HG03571 (cell line): ENCODE data around the gene PHACTR2.

ENCODE experiments used
- ATAC-seq: cut with Tn5 transposase; IDR thresholded peaks from one replicate; pipeline ENCODE4 v1.9.1; 2021; ENCODE audit not compliant: unreplicated experiment

PHACTR2 gene

DNA sequence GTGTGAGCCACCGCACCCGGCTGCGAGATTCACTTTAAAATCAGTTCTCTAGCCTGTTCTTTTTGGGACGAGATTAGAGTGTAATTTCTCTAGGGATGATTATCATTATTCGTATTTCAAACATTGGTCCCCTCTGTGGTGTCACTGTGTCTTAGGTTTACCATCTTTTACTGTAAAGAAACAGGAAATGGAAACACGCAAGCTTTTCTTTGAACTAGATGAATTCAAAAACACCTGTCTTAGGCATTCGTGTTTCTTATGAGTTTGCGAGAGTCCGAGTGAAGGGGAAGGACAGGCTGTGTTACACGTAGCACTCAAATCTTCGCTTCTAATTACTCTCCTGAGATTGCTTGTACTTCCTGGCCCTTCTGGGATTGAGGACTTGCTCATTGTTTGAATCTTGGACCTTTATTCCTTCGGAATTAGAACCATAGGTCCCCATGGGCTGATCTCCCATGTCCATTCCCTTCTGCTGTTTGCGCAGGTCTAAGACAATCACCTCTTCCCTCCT lies 61.6 kb downstream of the PHACTR2 start:
- ATAC-seq, result no peak

DNA sequence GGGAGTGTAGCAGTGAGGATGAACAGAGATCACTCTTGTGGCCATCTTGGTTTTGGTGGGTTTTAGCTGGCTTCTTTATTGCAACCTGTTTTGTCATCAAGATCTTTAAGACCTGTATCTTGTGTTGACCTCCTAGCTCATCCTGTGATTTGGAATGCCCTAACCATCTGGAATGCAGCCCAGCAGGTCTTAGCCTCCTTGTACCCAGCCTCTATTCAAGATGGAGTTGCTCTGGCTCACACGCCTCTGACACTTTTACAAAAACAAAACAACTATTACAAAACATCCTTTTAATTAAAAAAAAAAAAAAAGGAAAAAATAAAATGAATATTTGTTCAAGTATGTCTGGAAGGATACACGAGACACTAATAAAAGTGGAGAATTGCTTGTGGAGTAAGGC lies 62.4 kb downstream of the PHACTR2 start:
- ATAC-seq, result no peak

DNA sequence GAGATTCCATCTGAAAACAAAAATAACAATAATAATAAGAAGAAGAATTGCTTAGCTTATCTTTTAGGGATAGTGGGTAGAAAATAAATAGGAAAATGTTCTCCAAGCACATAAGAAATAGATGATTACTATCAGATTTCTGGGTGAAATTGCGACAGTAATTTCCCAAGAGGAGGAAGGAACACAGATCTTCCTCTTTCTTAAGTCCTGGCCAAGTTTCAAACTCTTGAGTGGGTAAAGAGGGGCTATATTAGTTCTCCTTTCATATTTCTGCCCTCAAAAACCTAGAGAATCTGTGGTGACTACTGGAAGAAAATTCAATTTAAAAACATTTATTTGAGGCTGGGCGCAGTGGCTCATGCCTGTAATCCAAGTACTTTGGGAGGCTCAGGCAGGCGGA lies 63.7 kb downstream of the PHACTR2 start:
- ATAC-seq, result no peak

DNA sequence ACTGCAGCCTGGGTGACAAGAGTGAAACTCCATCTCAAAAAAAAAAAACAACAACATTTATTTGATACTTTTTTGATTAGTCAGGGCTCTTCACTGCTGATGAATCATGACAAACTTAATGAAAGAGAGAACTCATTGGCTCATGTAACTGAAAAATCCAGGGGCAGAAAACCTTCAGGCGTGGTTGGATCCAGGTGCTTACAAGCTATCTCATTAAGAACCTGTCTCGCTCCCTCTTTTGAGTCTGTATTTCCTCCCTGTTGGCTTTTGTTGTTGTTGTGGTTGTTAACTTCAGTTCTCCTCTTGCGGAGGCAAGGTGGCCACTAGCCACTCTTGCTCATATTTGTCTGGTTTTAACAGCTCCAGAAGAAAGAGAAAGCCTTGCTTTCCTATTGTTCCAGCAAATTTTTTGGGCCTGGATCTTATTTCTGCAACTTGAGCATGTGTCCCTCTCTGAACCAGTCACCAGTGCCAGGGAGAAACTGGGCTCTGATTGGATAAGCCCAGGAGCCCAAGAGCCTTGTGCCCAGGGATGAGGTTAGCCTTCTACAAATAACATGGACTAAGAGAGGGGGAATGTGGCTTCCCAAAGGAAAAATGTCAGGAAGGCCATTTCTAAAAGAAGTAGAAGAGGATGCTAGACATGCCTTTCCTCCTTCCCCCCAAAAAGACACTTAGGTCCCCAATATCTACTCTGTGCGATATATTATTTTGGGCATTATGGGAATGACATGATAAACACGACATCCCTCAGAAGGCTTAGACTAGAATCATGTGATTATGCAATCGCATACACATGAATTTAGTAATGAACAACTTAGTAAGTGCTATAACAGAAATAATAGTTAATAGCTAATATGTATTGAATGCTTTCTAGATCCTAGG lies 64.5 kb downstream of the PHACTR2 start:
- no peak for ATAC-seq

DNA sequence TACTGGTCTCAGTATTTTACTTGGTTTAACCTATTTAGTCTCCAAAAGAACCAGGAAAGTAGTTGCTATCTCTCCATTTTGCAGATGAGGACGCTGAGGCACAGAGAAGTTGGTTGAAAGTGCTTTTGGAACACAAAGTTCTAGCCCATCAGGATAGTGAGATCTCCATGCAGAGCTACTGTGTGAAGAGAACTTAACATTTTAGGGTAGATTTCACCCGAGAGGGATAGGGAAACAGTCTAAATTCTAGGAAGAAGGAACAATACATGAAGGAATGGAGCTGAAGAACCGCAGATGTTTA lies 65.1 kb downstream of the PHACTR2 start:
- no peak for ATAC-seq

DNA sequence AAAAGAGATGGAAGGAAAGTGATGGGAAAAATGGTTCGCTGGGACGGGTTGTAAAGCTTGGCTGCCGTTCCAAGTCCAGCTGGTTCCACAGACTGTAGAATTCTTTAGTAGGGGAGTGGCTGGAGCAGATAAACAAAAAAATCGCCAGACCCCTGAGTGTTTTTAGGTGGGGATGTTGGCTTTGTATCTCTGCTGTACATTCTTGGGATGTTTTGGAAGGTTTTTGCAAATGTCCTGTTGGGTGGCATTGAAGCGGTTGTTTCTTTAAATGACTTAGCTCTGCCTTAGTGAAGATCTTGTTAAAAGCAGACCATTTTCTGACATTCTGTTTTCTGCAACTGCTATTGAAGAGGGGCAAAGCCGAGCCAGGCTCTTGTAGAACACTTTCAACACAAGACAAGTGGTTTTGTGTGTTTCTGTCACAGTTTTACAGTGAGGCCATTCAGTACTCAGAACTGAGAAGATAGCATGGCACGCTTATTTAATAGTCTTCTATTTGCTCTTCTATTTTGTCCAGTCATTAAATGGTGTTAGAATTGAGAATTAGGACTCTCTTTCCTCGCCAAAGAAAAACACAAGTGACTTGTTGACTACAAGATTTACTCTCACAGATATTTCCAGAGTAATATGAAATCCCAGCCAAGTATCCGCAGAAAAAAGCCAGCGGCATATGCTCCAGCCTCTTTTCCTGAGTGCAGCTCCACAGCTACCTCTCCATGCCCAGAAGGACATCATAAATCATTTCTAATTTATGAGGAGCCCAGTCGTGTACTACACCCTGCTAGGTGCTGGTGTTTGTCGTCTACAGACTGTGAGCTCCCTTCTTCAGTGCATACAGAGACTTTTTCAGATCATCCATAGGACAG lies 65.8 kb downstream of the PHACTR2 start:
- ATAC-seq, result no peak

DNA sequence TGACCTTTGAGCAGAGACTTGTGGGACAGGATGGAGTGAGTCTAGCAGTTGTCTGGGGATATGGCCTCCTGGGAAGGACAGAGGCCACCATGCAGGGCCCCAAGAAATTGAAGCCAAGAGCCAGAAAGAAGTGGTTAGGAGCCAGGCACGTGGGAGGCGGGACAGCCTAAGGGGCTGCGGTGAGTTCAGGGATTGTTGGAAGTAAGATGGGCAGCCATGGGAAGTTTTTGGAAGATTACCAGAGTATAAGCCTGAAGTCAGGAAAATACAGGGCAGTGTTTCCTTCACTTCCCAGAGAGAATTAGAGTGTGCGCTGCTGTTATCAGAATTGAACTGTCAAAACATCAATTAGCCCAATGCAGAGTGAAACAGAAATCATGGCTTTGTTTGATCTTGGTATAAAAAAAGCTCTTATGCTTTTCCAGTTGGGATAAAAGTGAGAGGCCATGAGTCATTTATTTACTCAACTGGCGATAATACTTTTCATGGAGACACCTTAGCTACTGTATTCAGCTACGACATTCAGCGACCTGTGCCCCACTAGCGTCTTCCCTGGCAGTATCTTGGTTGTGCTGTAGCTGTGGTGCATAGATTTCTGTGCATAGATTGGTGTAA lies 66.9 kb downstream of the PHACTR2 start:
- ATAC-seq, result no peak

DNA sequence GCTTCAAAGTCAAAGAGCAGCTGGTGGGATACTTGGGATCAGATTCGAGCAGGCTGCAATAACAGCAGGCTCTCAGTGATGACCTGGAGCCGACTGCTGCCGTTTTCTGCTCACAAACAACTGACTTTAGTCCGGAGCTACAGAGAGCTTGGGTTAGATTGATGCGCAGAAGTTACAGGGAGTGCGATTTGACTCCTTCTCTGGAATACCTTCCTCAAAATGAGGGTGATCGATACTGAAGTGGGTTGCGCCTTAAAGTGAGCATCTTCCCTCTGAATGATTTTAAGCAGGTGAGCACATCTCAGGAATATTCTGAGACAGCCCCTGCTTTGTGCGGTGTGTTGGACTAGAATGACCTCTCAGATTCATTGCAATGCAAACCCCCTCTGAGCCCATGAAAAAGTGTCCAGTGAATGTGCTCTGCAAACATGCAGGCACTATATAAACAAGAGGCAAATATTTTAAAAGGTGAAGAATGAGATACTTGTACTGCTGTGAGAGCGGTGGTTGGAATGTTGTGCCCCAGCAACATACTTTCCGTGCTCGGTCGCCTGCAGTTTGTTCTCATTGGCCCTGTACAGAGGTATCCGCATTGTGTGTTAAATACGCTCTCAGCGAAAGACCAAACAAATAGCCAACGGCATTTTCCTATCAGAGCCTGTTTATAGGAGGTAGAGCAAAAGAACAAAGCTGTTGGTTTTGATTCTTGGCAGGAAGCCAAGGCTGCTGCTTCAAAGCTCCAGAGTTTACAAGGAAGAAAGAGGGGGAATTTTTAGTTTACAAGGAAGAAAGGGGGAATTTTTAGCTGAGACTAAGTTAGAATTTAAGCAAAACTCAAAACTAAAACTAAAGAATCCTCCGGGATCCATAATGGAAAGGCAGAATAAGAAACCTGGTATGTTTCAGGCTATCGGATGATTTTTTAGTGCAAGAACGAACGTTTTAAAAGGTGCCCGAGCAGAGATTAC lies 67.7 kb downstream of the PHACTR2 start:
- ATAC-seq, result no peak

DNA sequence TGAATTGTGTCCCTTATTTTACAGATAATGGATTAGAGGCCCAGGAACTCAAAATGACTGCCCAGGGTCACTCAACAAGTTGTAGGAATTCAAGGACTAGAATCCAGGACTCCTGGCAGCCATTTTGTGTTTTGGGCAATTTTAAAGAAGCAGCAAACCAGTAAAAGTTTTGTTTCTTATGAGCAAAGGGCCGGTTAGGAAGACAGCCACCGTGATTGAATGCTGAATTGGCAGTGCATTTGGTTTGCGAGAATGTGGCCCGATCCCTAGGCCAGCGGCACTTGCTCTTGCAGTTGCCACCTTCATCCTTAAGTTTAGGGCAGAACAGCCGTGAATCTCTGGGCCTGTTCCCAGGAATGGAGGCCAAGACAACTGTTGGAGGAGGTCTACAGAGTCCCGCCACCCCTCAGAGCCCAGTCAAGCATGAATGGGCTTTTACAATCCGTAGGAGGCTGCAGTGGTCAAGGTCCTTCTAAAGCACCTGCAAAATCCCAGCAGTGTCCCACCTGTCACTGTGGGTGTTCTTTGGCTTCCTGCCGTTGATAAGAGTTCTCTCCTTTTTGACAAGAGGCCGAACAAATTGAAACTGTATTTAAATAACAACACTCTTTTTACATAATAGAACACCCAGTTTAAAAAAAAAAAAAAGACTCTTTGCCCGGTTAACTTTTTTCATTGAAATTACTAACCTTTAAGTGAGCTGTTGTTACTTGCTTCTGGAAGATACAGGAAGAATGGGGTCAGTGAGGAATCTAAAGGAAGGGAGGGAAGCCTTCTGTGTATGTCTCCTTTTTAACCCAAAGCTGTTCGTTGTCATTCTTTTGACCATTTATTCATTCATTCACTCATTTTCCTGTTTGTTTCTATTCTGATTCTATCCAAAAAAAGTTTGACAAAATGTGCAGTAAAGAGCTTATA lies 68.7 kb downstream of the PHACTR2 start:
- ATAC-seq, result no peak

DNA sequence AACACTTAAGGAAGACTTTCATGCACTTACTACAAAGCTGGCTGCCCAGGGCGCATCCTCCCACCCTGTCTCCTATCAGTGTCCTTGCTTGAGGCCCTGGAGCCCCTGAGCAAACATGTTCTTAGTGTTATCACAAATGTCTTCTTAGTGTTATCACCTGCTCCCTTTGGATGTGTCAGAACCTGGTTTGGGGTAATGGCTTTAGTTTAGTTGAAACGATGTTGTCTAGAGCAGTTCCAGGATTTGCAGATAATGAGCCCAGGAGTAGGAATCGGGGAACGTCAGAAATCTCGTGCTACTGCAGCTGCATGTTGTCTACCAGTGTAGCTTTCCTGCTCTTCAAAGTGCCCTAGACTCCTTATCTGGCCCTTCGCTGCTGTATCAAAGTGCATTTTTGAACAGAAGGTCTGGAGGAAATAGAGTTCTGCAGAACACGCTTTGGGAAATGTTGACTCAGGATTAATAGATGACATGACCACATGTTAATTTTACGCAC lies 69.6 kb downstream of the PHACTR2 start:
- no peak for ATAC-seq

DNA sequence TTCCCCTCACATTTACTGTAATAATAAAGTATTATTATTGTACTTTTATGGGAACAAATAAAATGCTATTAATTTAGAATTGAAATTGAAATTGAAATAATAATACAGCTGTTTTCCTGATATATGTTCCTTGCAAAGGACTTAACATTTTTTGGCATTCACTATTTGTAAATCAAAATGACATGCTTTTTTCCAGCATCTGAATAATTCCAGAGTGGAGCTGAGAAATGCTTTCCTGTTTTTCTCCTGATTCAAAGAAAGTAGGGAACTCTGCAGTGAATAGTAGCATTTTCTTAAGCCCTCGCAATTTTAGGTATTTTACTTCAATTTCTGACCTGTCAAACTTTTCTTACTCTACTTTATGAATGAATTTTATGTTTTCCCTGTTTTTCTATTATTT lies 72.1 kb downstream of the PHACTR2 start:
- no peak for ATAC-seq

DNA sequence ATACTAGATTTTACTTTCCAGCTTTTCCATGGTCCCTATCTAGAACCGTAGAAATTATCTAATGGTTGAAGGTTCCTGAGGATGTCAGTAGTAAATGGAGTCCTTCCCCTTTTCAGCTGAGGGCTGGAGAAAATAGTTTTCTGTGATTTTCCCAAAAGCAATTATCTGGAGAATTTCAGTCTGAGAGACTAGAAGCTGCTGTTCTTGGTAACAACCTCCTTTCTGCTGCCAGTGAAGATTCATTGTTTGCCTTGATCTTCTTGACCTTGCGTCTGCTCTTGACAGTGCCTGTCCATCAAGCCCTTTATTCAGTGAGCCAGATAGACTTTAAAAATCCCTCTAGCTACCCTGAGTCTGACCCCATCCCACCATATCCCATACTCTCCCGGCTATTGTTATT lies 73.1 kb downstream of the PHACTR2 start:
- ATAC-seq, result no peak

DNA sequence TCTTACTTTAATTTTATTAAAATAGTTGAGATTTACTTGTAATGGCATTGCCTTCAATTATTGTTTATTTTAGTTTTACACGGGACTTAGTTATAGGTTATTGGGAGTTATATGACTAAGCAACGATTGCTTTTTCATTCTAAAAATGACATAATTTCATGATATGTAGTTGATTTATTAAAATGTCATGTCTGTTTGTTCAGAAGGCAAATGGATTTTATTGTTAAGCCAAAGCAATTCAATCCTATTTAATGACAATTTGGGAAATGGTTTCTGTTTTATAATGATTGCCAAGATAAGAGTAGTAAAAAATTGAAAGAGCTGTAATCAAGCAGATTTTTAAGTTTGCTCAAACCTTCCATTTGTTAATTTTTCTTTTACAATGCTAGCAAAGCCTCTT lies 74.7 kb downstream of the PHACTR2 start:
- ATAC-seq, result no peak

DNA sequence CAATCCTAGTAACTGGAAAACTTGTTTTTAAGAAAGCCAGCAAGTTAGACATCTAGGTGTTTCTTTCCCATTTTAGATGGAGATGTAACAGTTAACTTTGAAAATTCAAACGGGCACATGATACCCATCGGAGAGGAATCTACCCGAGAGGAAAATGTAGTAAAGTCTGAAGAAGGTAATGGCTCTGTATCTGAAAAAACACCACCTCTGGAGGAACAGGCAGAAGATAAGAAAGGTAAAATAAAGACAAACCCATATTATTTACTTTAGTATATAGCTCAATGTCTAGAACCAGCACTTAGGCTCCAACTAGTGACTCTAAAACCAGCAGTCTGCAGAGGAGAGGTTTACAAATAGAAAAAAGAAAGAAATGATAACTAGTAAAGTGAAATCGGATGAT lies 75.9 kb downstream of the PHACTR2 start:
- ATAC-seq, result no peak

DNA sequence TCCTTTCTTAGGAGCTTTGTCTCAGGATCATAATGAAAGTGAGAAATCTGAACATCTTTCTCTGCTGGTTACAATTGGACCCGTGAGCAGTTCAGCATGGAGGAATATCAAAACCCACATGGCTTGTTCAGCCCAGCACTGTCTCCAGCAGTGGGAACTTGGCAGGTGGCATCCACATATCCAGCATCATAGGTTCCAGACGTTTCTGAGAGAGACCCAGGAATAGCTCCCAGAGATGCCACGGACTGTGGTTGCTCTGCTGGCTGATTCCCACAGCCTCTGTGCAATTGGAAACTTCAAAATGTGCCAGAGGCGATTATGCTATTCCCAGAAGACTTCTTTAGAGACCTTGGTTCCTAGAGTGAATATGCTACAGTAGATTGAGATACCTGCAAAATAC lies 76.4 kb downstream of the PHACTR2 start:
- ATAC-seq, result no peak

DNA sequence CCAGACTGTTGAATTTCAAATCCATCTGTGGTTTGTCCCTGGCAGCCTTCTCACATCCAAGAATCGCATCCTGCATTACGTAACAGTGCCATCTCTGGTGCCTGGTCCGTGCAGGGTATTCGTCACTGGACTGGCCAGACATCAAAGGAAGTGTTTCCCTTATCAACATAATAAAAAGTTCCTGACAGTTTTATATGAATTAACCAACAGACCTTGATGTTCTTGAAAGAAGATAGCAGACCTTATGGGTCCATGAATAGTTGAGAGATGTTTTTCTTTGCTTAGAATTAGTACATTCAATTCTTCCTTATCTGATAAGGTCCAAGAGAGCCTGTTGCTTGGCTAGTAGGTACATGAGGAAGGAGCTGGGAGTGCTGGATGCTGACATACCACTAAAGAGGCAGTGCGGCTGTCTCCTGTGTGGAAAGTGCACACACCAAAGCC lies 77.6 kb downstream of the PHACTR2 start:
- no peak for ATAC-seq

DNA sequence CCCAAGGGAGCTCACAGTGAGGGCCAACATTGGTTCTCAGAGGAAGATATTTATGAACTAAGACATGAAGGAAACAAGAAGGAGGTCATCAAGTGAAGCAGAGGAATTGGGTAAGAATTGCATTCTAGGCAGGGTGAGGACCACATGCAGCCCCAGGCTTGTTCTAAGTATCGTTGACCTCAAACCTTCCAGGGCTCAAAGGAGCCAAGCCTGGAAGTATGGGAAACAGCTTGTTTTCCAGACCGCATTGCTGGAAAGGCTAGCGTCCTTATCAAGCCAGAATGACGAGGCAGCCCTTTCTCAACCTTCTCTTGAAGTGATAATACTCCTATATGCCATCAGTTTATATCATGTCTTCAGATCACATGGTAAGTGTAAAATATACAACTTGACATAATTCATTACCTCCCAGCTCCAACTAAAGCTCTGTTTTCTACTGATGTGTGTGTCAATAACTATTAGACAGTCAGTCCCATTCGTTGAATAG lies 79.6 kb downstream of the PHACTR2 start:
- no peak for ATAC-seq

DNA sequence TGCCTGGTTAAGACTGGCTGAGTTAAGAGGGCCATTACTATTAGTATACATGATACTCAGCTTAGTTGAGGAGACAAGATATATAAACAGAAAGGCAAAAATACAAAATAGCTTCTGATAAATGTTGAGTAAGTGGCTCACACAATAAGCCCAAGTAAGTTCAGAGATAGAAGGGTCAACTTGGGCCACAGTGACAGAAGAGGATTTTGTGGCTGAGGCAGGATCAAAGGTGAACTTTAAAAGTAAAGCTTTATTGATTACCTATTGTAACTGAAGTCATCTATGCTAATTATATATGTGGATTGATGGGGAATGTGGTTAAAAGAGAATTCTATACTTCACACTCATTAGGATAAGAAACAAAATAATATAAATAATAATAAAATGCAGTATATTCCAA lies 80.8 kb downstream of the PHACTR2 start:
- ATAC-seq, result no peak

DNA sequence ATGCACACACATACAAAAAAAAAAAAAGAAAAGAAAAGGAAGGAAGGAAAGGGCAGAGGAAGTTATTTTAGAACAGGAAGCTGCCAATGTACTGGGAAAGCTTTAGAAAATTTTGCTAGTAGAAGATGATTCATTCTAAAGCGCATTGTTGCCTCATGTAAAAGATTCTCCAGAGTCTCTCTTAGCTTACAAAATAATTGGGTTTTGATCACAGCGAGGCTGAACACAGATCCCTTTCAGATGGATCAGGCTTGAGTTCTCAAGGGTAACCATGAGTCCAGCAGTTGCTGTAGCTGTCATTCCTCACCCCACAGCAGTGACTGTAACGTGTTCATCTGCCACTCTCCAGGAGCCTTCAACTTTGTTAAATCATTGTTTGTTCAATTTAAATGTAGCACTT lies 81.9 kb downstream of the PHACTR2 start:
- ATAC-seq, result no peak
